HG03457 (cell line): Measurements from ENCODE around the gene KCNH1.

Experiments
- ATAC-seq: cut with Tn5 transposase; IDR thresholded peaks from one replicate; pipeline ENCODE4 v1.9.1; 2021; ENCODE audit warnings: moderate number of reproducible peaks; ENCODE audit not compliant: unreplicated experiment

The KCNH1 gene

GRCh38 chr1:211133836-211134669, at the start of gene KCNH1:
Gene KCNH1 (minus strand): TSS chr1:211134148. CDS start chr1:211133945, 203 bp downstream.
- ATAC-seq: peak; percentile 84

GRCh38 chr1:211182746-211183145, 48.8 kb upstream of the KCNH1 start:
- ATAC-seq: no peak

- ATAC-seq: no peak
These were observed 40.4 kb upstream of the KCNH1 start for GRCh38 chr1:211174375-211174774.

GRCh38 chr1:211172657-211173056, 38.7 kb upstream of the KCNH1 start:
- ATAC-seq: no peak

GRCh38 chr1:211169353-211169752, 35.4 kb upstream of the KCNH1 start:
- no peak for ATAC-seq

GRCh38 chr1:211158866-211159265, 24.9 kb upstream of the KCNH1 start:
- no peak for ATAC-seq

GRCh38 chr1:211155040-211155439, 21.1 kb upstream of the KCNH1 start:
- ATAC-seq: no peak

- ATAC-seq: no peak
These were observed 20.0 kb upstream of the KCNH1 start for GRCh38 chr1:211153932-211154331.

- ATAC-seq: no peak
These were observed 14.4 kb upstream of the KCNH1 start for GRCh38 chr1:211148366-211148765.

- ATAC-seq: no peak
These were observed 12.0 kb upstream of the KCNH1 start for GRCh38 chr1:211145944-211146343.

GRCh38 chr1:211135342-211135950, 1.5 kb upstream of the KCNH1 start:
- no peak for ATAC-seq

GRCh38 chr1:211133393-211133835, 534 bp downstream of the KCNH1 start:
- ATAC-seq: no peak

GRCh38 chr1:211132721-211133392, 1.1 kb downstream of the KCNH1 start:
- no peak for ATAC-seq

- no peak for ATAC-seq
These were observed 4.2 kb downstream of the KCNH1 start for GRCh38 chr1:211129776-211130175.

- no peak for ATAC-seq
These were observed 6.8 kb downstream of the KCNH1 start for GRCh38 chr1:211127166-211127565.

- ATAC-seq: no peak
These were observed 7.3 kb downstream of the KCNH1 start for GRCh38 chr1:211126622-211127021.

GRCh38 chr1:211118407-211119102, 15.4 kb downstream of the KCNH1 start:
- ATAC-seq: no peak

GRCh38 chr1:211114446-211114845, 19.5 kb downstream of the KCNH1 start:
- no peak for ATAC-seq

GRCh38 chr1:211113566-211113965, 20.4 kb downstream of the KCNH1 start:
- ATAC-seq: no peak

GRCh38 chr1:211111351-211111750, 22.6 kb downstream of the KCNH1 start:
- ATAC-seq: no peak

- ATAC-seq: no peak
These were observed 32.5 kb downstream of the KCNH1 start for GRCh38 chr1:211101481-211101880.
